ENCODE data around the gene ITGB1BP1. TPM values are rescaled to one million over a fixed set of nuclear protein-coding genes. Genes with fewer than 3 reads are reported as not detected.

Gene ITGB1BP1
- total RNA-seq (10 to 100 TPM; 10.8 to 30.6 (median 18.9) TPM), polyA plus RNA-seq (10 to 100 TPM; 27.2 to 55.4 TPM)

- Histone ChIP-seq H3K4me1 (peaks cover 6 to 11% (median 6%) of the 10 kb centered on the region in 3 donors), H3K27ac (peak within 1 kb of the TSS; percentile 51 to 78 (median 64)), H3K36me3 (no peaks in the 10 kb centered on the region), H3K4me3 (peak within 1 kb of the TSS; percentile 76 to 93 (median 88)), H3K9me3 (no peaks in the 10 kb centered on the region), H3K27me3 (no peaks in the 10 kb centered on the region)
- intact Hi-C loops (cut with DNase I): no loop called here
- no peak for TF ChIP-seq CTCF (IDR thresholded peaks at IDR 0.05)
- DNase-seq (peak; percentile 95 to 100 (median 98)), FAIRE-seq (no peak), ATAC-seq (peak; percentile 94 to 99 (median 97))
- WGBS, 2 donors: 0% methylated on average over 52 to 91 of the region's 91 CpGs
Measured at GRCh38 chr2:9423100-9423921, at the start of gene ITGB1BP1, which contains the start of gene CPSF3. Gene ITGB1BP1 (minus strand): TSS chr2:9423528. CDS start chr2:9418697, 4,831 bp downstream. Gene CPSF3 (plus strand): TSS chr2:9423654. CDS start chr2:9423774, 120 bp downstream.

DNA sequence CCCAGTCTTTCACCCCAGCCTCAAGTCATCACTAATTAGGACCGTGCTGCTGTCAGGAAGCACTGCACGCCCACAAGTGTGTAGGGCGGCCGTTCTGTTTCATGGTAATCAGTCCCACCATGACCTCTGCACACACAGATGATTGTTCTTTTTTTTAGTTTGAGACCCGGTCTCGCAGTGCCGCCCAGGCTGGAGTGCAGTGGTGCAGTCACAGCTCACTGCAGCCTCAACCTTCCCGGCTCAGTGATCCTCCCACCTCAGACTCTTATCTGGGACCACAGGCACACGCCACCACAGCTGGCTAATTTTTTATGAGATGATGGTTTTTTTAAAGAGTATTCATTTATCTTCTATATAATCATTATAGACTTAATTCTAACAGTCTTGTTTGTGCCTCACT, 49.2 kb upstream of the ITGB1BP1 start:
- WGBS, 2 donors: 94 to 99% methylated on average over 9 of the region's 9 CpGs
- peaks cover 0 to 8% (median 0%) of the 10 kb centered on the region in 3 donors for H3K4me1 ChIP-seq
- H3K36me3 ChIP-seq: no peaks in the 10 kb centered on the region
- DNase-seq: no peak
- H3K27me3 ChIP-seq: no peaks in the 10 kb centered on the region
- no peaks in the 10 kb centered on the region for H3K9me3 ChIP-seq
- no peak overlapping the region for H3K4me3 ChIP-seq
- no peak for TF ChIP-seq CTCF (IDR thresholded peaks at IDR 0.05)
- intact Hi-C loops (cut with DNase I): no loop called here
- H3K27ac ChIP-seq: no peak overlapping the region
- ATAC-seq: no peak
- no peak for FAIRE-seq

DNA sequence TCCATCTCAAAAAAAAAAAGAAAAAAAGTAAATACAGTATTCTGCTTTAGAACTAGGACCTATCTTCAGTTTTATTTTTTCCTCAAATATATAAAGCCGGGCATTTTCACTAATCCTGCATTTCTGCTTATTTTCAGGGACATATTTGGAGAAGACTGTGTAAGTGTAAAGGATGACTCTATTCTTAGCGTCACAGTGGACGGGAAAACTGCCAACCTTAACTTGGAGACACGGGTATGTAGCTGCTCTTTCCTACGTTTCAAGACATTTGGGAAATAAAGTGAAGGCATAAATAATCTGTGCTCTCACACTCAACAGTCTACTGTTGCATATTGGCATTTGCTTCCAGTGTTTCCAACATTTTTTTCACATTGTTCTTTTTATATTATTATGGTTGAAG, 47.9 kb upstream of the ITGB1BP1 start:
- H3K27ac ChIP-seq: no peak overlapping the region
- ATAC-seq: no peak
- H3K27me3 ChIP-seq: no peaks in the 10 kb centered on the region
- peaks cover 0 to 8% (median 0%) of the 10 kb centered on the region in 3 donors for H3K4me1 ChIP-seq
- intact Hi-C loops (cut with DNase I): no loop called here
- 91% methylated on average over 5 of the region's 5 CpGs for WGBS, 2 donors
- no peak overlapping the region for H3K4me3 ChIP-seq
- H3K36me3 ChIP-seq: no peaks in the 10 kb centered on the region
- no peak for DNase-seq
- FAIRE-seq: no peak
- no peaks in the 10 kb centered on the region for H3K9me3 ChIP-seq
- TF ChIP-seq CTCF (IDR thresholded peaks at IDR 0.05): no peak

GRCh38 chr2:9467687-9468086, 44.4 kb upstream of the ITGB1BP1 start:
- ATAC-seq (peak in 3 of 4 donors; percentile 53 to 87 (median 60)), FAIRE-seq (no peak), DNase-seq (peak in 2 of 6 donors; percentile 27 to 57)
- TF ChIP-seq CTCF (IDR thresholded peaks at IDR 0.05): no peak
- Histone ChIP-seq H3K36me3 (no peaks in the 10 kb centered on the region), H3K27ac (no peak overlapping the region), H3K4me3 (no peak overlapping the region), H3K27me3 (no peaks in the 10 kb centered on the region), H3K9me3 (no peaks in the 10 kb centered on the region), H3K4me1 (no peaks in the 10 kb centered on the region)
- intact Hi-C loops (cut with DNase I): no loop called here
- WGBS, 2 donors: 44 to 48% methylated on average over 10 of the region's 10 CpGs

Data from pancreas (tissue), 10 donors.